GM21367 (cell line): ENCODE results near the gene AP1S1.

Experiments used
- ATAC-seq: cut with Tn5 transposase; IDR thresholded peaks from one replicate; pipeline ENCODE4 v1.9.1; 2021; ENCODE audit not compliant: unreplicated experiment

Gene AP1S1

DNA sequence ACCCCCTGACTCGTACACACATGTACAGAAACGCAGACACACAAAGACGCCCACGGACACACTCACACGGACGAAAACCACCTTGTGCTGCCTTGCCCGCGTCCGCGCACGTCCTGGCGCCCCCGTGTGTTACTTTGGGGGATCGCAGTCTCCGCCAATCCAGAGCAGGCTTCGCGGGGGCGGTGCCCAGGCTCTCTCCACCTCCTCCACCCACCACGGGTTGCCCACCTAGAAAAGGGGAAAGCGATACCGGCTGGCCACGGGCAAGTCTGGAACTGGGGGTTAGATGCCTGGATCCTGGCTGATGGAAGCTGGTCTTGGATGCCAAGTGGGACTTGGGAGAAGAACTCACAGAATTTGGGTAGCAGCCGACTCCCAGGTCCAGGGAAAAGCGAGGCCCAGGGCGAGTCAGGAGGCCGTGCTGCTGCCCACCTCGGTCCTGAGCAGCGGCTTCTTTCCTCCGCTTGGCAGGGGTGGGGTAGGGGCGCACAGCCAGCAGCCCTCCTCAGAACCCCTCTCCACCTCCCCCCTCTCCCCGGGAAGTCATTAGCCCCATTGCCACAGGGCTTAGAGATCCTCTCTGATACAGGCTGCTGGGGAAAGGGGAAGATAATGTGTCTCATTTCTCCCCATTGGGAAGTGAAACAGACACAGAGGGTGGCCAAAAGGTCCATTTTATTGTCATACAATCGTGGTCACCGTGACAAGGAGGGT is 15.7 kb downstream of the AP1S1 start:
- no peak for ATAC-seq

DNA sequence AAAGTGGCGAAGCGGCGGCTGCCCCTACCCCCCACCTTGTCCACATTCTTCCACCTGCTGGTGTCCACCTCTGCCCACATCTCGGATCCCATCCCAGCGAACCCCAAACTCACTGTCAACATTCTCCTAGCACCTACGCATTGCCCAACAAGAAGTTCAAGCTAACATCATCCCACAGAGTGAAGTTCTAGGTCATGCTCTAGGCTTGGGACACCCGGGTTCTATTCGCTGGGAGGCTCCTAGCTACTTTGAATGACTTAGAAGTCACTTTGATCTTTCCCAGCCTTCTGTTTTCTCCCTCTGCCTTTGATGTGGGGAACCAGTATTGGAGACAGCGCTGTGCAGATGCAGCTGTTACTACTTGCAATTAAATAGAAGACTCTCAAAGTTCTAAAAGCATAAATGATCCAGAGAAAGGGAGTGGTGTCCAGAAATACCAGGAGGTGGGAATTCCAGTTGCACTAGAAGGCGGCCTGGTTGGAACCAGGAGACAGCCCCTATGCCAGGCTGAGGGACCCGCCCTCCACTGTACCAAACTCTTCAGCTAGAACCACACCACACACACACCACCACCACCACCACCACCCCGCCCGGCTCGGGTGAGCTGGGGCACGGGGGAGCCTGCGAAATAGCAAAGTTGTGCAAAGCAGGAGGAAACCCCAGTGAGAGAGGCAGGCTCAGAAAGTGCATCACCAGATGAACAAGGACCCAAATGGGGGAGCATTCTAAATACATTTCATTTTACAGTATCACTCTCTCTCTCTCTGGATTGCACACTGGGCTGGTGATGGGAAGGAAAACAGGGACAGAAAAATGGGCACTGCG is 16.6 kb downstream of the AP1S1 start:
- ATAC-seq = no peak

DNA sequence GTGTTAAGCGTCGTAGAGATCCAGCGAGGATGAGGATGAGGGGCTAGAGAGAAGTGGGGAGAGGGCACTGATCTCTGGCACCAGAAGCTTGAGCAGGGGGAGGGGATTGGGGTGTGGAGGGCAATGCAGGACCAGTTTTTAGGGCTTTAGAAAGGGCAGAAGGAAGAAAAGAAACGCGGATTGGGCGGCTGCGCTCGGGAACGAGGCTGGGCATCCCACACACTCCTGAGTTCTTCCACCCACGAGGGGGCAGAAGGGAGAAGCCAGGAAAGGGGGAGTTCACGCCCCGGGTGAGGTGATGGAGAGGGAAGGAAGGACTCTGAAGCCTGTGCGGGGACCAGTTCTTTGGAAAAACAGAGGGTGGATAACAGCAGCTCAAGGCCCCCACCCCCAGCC is 17.2 kb downstream of the AP1S1 start:
- no peak for ATAC-seq

DNA sequence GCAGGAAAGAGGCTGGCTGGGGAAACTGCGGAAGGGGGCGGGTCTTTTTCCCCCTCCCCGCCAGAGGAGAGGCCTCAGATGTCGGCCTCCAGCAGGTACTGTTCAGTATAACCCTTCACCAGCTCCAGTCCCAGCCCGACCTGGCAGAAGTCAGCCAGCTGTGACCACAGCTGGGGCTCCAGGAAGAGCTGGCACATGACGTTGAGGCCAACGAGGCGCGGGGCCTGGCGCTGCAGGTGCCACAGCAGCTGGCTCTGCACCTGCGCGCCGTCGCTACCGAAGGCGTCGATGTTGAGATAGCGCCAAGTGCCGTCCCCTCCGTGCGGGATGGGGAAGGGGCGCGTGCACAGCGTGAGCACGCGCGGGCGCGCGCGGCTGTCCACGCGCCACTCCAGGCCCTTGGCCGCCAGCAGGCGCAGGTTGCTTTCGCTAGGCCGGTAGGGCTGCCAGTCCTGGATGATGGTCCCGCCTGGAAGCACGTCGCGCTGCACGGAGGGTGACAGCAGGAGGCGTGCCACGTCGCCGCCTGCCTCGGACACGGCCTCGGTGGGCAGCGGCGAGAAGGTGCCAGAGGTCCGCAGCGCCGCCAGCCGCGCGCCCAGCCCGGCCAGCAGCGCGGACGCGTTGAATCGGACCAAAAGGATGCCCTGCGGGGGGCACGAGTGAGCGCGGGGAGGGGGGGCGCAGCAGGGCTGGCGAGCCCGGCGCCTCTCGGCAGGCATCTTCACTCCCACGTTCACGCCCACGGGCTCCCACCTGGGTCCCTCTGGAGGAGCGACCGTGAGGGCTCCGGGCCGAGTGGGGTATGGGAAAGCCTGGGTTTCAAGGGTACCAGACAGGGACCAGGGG is 18.0 kb downstream of the AP1S1 start:
- ATAC-seq = no peak

DNA sequence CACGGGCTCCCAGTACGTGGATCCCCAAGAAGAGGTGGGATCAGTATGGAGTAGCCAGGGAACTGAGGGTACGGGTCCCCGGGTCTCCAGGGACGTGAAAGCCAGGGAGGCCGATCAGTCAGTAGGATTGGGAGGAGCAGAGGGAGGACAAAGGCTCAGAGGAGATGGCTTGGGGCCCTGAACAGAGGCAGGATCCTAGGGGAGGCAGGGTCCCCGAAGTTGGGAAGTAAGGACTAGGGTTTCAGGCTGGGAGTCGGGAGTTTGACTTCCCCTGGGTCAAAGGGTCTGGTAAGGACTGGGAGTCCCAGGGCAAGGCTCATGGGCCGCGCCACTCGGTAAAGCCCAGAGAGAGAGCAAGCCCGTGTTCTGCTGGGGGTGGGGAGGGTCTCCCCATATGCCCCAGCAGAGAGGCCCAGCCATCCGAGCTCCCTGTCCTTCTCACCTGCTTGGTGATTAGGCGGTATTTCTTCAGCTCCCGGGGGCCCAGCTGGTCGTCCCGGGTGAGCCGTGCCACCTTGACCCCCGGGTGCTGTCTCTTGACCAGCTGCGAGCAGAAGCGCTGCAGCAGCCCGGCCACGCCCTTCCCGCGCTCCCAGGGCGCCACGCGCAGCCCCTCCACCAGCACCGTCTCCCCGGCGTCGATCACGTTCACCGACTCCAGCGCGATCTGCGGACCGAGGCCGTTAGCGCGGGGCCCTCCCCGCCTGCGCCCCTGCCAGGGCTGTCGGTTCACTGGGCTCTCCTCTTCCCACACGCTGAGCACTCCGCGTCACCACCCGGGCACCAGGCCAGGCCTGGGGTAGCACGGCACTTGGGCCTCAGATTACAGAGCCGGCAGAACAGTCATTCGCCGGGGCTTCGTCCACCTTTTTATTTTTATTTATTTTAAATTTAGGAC is 18.8 kb downstream of the AP1S1 start:
- ATAC-seq = no peak

DNA sequence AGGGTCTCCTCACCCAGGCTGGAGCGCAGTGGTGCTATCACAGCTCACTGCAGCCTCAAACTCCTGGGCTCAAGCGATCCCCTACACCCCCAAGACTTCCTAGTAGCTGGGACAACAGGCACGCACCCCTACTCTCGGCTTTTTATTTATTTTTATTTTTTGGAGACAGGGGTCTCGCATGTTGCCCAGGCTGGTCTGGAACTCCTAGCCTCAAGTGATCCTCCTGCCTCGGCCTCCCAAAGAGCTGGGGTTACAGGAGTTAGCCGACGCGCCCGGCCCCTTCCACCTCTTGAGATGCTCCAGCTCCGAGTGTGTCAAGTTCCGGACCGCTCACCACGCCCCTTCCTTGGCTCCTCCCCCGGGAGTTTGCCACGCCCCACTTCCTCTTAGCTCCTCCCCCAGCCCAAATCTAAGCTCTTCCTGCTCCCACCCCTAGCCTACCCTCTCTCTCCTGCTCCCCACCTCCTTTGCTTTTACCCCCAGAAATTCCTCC is 19.5 kb downstream of the AP1S1 start:
- ATAC-seq = no peak

DNA sequence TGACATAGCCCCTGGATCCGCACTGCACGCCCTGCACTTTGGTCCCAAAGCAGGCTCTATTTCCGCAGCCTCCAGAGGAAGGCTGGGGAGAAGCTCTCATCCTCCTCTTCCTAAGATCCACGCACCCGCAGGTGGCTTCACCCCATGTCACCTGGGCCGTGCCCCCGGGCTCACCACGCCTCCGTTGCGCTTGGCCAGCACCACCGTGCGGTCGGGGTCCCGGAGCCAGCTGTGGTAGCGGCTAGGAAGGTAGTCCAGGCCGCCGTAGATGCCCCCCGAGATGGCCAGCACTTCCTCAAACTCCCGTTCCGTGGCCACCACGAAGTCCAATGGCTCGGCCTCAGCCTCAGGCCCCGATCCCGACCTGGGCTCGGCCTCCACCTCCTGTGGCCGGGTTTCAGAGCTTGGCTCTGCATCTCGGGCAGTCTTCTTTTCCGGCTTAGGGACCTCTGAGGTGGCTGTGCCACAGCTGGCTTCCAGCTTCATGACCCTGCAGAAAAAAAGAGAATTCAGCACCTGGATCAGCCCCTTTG is 20.1 kb downstream of the AP1S1 start:
- no peak for ATAC-seq

DNA sequence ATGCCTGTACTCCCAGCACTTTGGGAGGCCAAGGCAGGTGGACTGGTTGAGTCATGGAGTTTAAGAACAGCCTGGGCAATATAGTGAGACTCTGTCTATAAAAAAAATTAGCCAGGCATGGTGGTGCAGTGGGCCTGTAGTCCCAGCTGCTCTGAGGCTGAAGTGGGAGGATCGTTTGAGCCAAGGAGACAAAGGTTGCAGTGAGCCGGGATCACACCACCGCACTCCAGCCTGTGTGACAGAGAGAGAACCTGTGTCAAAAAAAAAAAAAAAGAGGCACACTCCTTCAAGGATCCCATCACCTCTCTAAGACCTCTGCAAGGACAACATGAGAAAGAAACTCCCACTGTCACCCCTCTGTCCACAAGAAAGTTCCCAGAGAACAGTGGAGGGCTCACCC is 21.4 kb downstream of the AP1S1 start:
- ATAC-seq = no peak

DNA sequence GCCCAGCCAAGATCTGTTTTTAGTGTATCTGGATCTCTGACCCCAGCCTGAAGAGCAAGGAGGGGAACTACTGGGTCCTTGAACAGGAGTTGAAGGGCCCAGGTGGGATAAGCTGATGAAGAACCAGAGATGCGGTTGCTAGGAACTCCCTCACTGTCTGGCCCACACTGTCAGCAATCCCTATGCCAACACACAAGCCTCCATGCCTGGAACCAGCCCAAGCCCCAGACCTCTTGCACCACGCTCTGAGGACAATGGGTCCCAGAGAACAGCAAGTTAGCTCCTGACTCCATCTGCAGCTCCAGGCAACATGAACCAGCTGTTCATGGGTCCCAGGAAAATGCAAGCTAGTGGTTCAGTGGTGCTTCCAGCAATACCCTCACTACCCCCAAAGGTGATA is 23.4 kb downstream of the AP1S1 start:
- no peak for ATAC-seq

GRCh38 chr7:101179117-101179516 is 24.8 kb downstream of the AP1S1 start:
- no peak for ATAC-seq

GRCh38 chr7:101179713-101180112 is 25.4 kb downstream of the AP1S1 start:
- no peak for ATAC-seq

DNA sequence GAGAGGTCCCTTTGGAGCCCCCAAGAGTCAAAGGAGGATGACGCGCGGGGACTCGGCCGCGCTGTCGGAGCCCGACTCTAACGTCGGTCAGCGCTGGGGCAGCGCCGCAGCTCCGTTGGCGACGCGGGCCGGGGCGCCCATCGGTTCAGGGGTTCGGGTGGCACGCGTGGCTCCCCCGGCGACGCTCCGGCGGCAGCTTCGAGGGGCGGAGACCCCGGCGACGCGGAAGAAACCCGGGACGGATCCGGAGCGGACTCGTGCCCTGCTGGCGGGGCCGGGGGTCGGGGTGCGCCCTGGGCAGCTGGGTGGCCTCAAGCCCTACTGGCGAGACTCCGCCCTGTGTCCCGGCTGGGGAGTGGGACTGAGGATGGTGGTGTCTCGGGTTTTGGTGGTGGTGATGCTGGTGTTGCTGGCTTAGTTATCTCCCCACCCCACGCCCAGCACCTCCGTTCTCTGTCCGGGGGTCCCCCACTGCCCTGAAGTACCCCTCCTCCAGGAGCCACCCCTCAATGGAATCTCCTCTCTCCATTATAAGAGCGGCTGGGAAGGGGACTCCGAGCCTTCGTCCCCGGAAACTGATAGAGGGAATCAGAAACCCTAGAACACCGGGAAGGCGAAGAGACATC is 26.0 kb downstream of the AP1S1 start, which contains the start of gene NAT16:
NAT16 (minus strand) TSS at position 164 of the 626 bp plus-strand sequence. CDS start 5,486 bp downstream, outside the sequence.
- no peak for ATAC-seq

GRCh38 chr7:101185258-101185839 is 31.1 kb downstream of the AP1S1 start:
- ATAC-seq = no peak

DNA sequence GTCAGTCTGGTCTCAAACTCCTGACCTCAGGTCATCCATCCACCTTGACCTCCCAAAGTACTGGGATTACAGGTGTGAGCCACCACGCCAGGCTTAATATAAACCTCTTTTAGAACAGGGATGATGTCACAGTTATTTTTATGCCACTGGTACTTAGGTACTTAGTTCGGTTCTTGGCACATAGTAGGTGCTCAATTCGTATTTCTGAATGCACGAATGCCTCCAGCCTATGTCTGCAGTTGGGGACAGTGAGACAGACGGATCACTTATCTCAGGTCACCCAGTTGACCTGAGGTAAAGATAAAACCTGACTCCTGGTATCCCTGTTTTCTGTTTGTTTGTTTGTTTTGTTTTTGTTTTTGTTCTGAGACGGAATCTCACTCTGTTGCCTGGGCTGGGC is 31.9 kb downstream of the AP1S1 start:
- no peak for ATAC-seq

DNA sequence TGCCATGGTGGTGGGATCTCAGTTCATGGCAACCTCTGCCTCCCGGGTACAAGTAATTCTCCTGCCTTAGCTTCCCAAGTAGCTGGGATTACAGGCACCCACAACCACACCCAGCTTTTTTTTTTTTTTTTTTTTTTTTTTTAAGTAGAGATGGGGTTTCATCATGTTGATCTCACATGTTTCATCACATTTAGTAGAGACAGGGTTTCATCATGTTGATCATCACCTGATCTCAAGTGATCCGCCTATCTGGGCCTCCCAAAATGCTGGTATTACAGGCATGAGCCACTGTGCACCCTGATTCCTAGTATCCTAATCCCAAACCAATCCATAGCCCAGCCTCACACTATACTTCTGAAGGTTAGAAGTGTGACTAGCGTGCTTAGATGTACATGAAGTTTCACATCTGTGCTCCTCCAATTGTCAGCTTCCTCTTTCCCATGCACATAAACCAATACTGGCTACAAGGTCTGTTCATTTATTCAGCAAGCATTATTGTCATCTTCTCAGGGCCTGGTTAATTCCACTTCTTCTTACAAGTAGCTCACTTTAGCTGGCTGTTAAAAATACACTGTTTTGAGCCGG is 32.7 kb downstream of the AP1S1 start:
- ATAC-seq = no peak

- ATAC-seq = no peak
Observed at GRCh38 chr7:101189109-101189508, 34.8 kb downstream of the AP1S1 start.

DNA sequence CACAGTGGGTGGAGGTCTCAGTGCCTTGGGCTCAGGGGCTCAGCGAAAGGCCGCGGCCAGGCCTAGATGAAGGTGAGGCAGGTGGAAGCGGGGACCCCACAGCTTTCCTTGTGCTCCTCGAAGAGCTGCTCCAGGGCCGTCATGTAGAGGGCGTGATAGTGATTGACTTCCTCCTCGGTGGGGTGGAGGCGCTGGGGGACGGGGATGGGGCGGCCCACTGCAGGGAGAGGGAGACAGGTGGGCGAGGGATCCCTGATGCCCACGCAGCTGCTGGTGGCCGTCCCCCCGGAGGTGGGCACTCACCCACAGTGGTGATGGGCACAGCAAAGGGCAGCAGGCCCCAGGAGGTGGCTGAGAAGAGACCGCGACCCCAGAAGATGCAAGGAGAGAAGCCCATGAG is 41.6 kb downstream of the AP1S1 start:
- no peak for ATAC-seq

DNA sequence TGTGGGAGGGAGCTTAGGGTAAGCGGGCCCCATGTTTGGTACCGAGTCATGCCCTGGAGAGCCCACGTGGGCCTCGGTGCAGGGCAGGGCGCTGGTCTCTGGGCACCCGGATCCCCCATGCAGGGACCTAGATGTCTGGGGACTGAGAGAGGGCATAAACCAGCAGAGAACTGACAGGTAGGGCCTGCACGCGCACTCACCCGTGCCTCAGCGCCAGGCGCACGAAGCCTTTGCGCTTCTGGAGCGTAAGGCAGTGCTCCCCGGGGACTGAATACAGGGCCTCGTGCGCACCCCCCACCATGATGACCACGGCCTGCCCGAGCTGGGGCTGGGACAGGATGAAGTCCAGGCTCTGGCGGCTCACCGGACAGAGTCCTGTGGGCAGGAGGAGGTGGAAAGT is 43.7 kb downstream of the AP1S1 start:
- ATAC-seq = no peak

GRCh38 chr7:101198476-101198875 is 44.2 kb downstream of the AP1S1 start:
- no peak for ATAC-seq
